Measurements from ENCODE around the gene NPBWR2. TPM values are rescaled to one million over a fixed set of nuclear protein-coding genes. Genes with fewer than 3 reads are reported as not detected.

The NPBWR2 gene
- total RNA-seq, 1 donor from 2014 or later = not detected

DNA sequence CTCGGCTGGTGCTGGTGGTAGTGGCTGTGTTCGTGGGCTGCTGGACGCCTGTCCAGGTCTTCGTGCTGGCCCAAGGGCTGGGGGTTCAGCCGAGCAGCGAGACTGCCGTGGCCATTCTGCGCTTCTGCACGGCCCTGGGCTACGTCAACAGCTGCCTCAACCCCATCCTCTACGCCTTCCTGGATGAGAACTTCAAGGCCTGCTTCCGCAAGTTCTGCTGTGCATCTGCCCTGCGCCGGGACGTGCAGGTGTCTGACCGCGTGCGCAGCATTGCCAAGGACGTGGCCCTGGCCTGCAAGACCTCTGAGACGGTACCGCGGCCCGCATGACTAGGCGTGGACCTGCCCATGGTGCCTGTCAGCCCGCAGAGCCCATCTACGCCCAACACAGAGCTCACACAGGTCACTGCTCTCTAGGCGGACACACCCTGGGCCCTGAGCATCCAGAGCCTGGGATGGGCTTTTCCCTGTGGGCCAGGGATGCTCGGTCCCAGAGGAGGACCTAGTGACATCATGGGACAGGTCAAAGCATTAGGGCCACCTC lies 8.8 kb downstream of the NPBWR2 start:
- DNase-seq (ENCODE audit: low spot score, unreplicated experiment) = no peak
- Mint-ChIP-seq H3K9me3 (ENCODE audit: low read depth) (peaks cover 5% of the 10 kb centered on the region), H3K36me3 (ENCODE audit: insufficient read depth) (peaks cover 2% of the 10 kb centered on the region), H3K27me3 (peaks cover 26% of the 10 kb centered on the region), H3K4me1 (ENCODE audit: low read depth) (peaks cover 3% of the 10 kb centered on the region), H3K4me3 (ENCODE audit: low read depth) (no peak overlapping the region), H3K27ac (no peak overlapping the region)
- TF ChIP-seq, protein P1, sequence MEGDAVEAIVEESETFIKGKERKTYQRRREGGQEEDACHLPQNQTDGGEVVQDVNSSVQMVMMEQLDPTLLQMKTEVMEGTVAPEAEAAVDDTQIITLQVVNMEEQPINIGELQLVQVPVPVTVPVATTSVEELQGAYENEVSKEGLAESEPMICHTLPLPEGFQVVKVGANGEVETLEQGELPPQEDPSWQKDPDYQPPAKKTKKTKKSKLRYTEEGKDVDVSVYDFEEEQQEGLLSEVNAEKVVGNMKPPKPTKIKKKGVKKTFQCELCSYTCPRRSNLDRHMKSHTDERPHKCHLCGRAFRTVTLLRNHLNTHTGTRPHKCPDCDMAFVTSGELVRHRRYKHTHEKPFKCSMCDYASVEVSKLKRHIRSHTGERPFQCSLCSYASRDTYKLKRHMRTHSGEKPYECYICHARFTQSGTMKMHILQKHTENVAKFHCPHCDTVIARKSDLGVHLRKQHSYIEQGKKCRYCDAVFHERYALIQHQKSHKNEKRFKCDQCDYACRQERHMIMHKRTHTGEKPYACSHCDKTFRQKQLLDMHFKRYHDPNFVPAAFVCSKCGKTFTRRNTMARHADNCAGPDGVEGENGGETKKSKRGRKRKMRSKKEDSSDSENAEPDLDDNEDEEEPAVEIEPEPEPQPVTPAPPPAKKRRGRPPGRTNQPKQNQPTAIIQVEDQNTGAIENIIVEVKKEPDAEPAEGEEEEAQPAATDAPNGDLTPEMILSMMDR (IDR thresholded peaks at IDR 0.05; ENCODE audit: unreplicated experiment) = no peak

DNA sequence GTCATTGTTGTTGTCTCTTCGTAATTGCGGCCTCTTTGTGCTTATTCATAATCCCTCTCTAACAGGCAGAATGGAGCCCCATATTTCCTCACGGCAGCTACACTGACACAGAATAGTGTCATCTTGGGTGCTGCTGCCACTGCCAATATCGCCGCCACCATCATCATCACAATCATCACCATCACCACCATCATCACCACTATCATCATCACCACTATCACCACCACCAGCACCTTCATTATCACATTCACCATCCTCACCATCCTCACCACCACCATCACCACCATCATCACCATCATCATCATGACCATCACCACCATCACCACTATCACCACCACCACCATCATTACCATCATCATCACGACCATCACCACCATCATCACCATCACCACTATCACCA lies 10.8 kb downstream of the NPBWR2 start:
- H3K36me3 Mint-ChIP-seq (ENCODE audit: insufficient read depth) = peaks cover 2% of the 10 kb centered on the region
- H3K4me1 Mint-ChIP-seq (ENCODE audit: low read depth) = peaks cover 6% of the 10 kb centered on the region
- DNase-seq (ENCODE audit: low spot score, unreplicated experiment) = no peak
- peaks cover 5% of the 10 kb centered on the region for H3K9me3 Mint-ChIP-seq (ENCODE audit: low read depth)
- no peak overlapping the region for H3K4me3 Mint-ChIP-seq (ENCODE audit: low read depth)
- peaks cover 23% of the 10 kb centered on the region for H3K27me3 Mint-ChIP-seq
- TF ChIP-seq, protein P1 (IDR thresholded peaks at IDR 0.05; ENCODE audit: unreplicated experiment) = no peak
- H3K27ac Mint-ChIP-seq = no peak overlapping the region

DNA sequence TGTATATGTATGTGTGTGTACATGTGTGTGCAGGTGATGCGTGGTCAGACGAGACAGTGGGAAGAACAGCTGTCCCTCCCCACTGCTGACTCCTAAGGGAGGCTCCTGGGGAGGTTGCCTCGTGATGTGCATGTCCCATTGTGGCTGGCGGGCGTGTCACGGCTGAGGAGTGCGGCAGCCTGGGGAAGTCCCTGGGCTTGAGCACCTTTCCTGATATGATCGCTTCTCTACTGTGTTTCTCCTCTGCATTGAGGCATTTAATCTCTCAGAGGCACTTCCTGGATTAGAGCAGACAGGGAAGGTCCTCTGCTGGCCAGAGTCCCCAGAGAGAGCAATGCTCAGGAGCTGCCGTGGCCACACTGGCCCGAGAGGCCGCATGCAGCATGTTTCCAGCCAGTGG lies 11.4 kb downstream of the NPBWR2 start:
- no peak for DNase-seq (ENCODE audit: low spot score, unreplicated experiment)
- peaks cover 5% of the 10 kb centered on the region for H3K9me3 Mint-ChIP-seq (ENCODE audit: low read depth)
- TF ChIP-seq, protein P1 (IDR thresholded peaks at IDR 0.05; ENCODE audit: unreplicated experiment) = no peak
- H3K4me1 Mint-ChIP-seq (ENCODE audit: low read depth) = peaks cover 6% of the 10 kb centered on the region
- H3K27ac Mint-ChIP-seq = no peak overlapping the region
- H3K36me3 Mint-ChIP-seq (ENCODE audit: insufficient read depth) = peaks cover 2% of the 10 kb centered on the region
- H3K27me3 Mint-ChIP-seq = peaks cover 19% of the 10 kb centered on the region
- H3K4me3 Mint-ChIP-seq (ENCODE audit: low read depth) = no peak overlapping the region

DNA sequence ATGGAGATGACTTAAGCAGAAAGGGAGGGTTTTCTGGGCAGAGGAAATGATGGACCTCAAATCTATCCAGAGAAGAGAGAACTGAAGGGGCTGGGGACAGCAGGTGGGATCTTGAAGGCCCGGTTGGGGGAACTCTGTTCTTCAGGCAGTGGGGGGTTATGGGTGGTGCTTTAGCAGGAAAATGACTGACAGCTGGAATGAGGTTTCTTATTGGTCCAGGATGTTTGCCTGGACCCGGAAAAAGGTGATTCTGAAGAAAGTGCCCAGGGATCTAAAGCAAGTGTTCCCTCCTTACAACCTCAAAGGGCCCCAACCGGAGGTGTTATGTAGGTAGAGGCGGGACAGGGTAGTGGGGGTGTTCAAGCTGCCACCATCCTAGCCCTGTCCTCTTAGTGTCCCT lies 11.9 kb downstream of the NPBWR2 start:
- Mint-ChIP-seq H3K9me3 (ENCODE audit: low read depth) (peaks cover 5% of the 10 kb centered on the region), H3K27me3 (peaks cover 14% of the 10 kb centered on the region), H3K4me3 (ENCODE audit: low read depth) (no peak overlapping the region), H3K4me1 (ENCODE audit: low read depth) (peaks cover 6% of the 10 kb centered on the region), H3K36me3 (ENCODE audit: insufficient read depth) (peaks cover 2% of the 10 kb centered on the region), H3K27ac (no peak overlapping the region)
- DNase-seq (ENCODE audit: low spot score, unreplicated experiment) = no peak
- TF ChIP-seq, protein P1 (IDR thresholded peaks at IDR 0.05; ENCODE audit: unreplicated experiment) = no peak

DNA sequence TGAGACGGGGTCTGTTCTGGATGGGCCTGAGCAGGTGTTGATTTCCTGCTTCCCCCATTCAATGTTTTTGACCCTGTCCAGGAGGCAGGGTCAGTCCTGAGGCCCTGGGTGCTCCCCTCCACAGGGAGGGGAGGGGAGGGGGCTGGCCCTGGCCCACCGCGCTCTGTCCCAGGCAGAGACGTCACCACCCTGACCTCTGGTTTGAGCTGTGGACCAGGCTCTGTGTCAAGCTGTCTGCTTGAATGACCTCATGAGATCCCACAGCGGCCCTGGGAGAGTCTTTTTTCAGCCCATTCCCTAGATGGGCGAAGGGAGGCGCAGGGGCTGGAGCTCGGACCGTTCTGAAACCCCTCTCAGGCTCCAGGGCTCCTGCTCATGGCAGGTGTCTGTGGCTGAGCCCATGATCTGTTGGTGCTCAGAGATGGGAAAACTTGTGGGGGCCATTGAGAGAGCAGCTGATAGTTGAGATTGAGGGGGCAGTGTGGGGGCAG lies 14.3 kb downstream of the NPBWR2 start:
- Mint-ChIP-seq H3K9me3 (ENCODE audit: low read depth) (peaks cover 5% of the 10 kb centered on the region), H3K27ac (peak overlapping the region; percentile 71), H3K4me3 (ENCODE audit: low read depth) (no peak overlapping the region), H3K27me3 (peaks cover 29% of the 10 kb centered on the region), H3K36me3 (ENCODE audit: insufficient read depth) (peaks cover 2% of the 10 kb centered on the region), H3K4me1 (ENCODE audit: low read depth) (peaks cover 6% of the 10 kb centered on the region)
- TF ChIP-seq, protein P1 (IDR thresholded peaks at IDR 0.05; ENCODE audit: unreplicated experiment) = no peak
- DNase-seq (ENCODE audit: low spot score, unreplicated experiment) = no peak

Measured in progenitor cell of endocrine pancreas (in vitro differentiated cells).